AG04450 (cell line): Measurements from ENCODE around the gene TROAP. TPM values are rescaled to one million over a fixed set of nuclear protein-coding genes. Genes with fewer than 3 reads are reported as not detected.
A peak's percentile ranks its signal among the peaks of the same experiment; 100 is the strongest.

Experiments
- CTCF ChIA-PET: fragments of 300-600, 350-600 bp; formaldehyde crosslinking; extraction: SDS; loops from one replicate; lab custom pipeline; 2022; ENCODE audit warnings: antibody characterized with exemption, inconsistent platforms; lab: Charles Lee
- POLR2A ChIA-PET: fragments of 350-600 bp; formaldehyde crosslinking; extraction: SDS; loops from one replicate; lab custom pipeline; 2021; ENCODE audit warnings: antibody characterized with exemption, inconsistent platforms; lab: Yijun Ruan, JAX
- DNase-seq: peaks from one replicate; pipeline ENCODE4 v3.0.0-alpha.2; 2011; ENCODE audit warnings: low read depth, low spot score
- H3K27ac ChIP-seq: one replicate; pipeline ENCODE4 v1.5.1; 2012; ENCODE audit warnings: low read depth, low read length, control low read depth
- H3K27me3 ChIP-seq: one replicate; pipeline ENCODE4 v1.6.0; 2012; ENCODE audit warnings: low read length; ENCODE audit not compliant: control insufficient read depth, insufficient read depth
- H3K4me3 ChIP-seq: 2 replicates; pipeline ENCODE4 v1.5.1; 2011; ENCODE audit warnings: mild to moderate bottlenecking, low read depth, low read length, control low read depth
- H3K9me3 ChIP-seq: 2 replicates; pipeline ENCODE4 v1.5.1; 2012; ENCODE audit warnings: low read length; ENCODE audit not compliant: control insufficient read depth, insufficient read depth
- polyA plus RNA-seq: library from polyadenylated mRNA; depleted of rRNA; stranded (reverse); fragments of >200 nt; gene quantifications from 2 replicates; pipeline ENCODE4 v1.2.3, GENCODE V29; 2011
- TF ChIP-seq, protein P1 (sequence below): IDR thresholded peaks from 2 replicates; pipeline ENCODE4 v1.5.1; 2011; ENCODE audit warnings: low read depth, low read length, control low read depth, inconsistent platforms

The TROAP gene
- polyA plus RNA-seq, 1 experiment = 7.6 TPM

DNA sequence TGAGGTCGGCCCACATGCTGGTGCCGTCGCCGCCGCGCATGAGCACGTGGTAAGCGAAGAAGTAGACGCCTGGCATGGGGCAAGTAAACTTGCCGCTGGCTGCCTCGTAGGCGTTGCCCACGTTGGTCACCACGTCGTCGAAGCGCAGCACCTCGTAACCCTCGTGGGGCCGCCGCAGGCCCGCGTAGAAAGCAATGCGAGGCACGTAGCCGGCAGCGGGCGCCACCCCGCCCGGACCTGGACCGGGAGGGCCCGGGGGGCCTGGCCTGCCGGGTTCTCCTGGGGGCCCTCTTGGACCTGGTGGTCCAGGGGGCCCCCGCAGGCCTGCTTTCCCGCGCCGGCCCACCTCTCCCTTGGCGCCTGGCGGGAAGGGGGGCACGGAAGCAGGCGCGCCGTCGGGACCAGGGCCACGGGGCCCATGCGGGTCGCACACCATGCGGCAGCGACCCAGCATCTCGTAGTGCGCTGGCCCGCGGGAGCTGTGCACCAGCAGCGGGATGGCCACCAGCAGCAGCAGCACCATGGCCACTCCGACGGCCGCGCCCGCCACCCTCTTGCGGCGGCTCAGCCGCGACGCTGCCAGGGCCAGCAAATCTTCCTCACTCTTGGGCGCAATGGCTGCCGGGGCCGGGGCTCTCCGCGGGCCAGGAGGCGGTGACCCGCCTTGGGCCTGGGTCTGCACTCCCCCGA lies 13.0 kb downstream of the TROAP start:
- Histone ChIP-seq H3K4me3 (no peak overlapping the region), H3K27ac (no peak overlapping the region), H3K27me3 (peaks cover 64% of the 10 kb centered on the region), H3K9me3 (peaks cover 5% of the 10 kb centered on the region; the same call in 1 of the 2 replicates)
- POLR2A ChIA-PET = no interaction called here
- CTCF ChIA-PET = interaction anchor here (1.0 to 4.9 kb wide), 4 partner anchors 12 to 244 kb away, joined by 4 to 72 read pairs (median 10); no protein-coding TSS in a partner anchor
- DNase-seq = no peak
- TF ChIP-seq, protein P1, sequence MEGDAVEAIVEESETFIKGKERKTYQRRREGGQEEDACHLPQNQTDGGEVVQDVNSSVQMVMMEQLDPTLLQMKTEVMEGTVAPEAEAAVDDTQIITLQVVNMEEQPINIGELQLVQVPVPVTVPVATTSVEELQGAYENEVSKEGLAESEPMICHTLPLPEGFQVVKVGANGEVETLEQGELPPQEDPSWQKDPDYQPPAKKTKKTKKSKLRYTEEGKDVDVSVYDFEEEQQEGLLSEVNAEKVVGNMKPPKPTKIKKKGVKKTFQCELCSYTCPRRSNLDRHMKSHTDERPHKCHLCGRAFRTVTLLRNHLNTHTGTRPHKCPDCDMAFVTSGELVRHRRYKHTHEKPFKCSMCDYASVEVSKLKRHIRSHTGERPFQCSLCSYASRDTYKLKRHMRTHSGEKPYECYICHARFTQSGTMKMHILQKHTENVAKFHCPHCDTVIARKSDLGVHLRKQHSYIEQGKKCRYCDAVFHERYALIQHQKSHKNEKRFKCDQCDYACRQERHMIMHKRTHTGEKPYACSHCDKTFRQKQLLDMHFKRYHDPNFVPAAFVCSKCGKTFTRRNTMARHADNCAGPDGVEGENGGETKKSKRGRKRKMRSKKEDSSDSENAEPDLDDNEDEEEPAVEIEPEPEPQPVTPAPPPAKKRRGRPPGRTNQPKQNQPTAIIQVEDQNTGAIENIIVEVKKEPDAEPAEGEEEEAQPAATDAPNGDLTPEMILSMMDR = no peak

DNA sequence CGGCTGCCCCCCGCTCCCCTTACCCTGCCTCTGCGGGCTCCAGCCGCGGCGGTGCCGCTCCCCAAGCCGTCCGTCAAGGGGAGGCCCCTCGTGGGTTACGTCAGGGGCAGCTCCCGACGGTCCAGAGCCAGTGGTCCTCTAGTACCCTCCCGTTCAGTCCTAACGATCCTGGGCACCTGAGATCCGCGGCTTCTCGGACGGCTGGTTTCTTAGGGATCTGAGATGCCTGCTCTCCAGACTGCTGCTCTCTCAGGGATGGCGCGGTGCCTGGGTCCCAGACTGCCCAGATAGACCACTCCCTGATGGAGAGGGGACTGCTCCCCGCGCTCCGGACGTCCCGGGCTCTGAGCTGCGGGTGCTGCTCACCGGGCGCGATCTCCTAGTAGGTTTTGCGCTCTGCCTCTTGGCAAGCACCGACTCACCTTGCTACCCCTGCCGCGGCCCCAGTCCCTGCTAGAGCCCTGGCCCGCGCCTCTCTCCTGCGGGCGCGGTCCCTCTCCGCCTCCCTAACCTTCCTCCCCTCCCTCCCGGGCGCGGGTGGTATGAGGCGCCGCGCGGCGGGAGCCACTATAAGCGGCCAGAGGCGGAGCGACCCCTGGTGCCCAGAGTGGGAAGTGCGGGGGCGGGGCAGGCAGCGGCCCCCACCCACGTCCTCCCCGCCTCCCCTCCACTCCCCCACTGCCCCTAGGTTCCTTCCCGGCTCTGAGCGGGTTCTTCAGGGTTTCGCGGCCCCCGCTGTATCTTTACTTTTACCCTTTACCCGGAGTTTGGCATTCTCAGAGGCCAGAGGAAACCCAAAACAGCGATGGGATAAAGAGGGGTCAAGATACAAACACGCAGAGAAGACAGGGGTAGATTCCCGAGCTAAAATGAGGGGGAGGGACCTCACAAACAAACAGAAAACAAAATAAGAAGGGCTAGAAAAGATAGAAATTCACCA lies 13.9 kb downstream of the TROAP start, which contains the start of gene C1QL4:
Gene C1QL4, minus strand, starts transcription at position 544 of the 940 bp plus-strand sequence. CDS start 711 bp downstream, outside the sequence.
- CTCF ChIA-PET = interaction anchor here (0.6 to 2.8 kb wide), 12 partner anchors 10 to 283 kb away, joined by 3 to 16 read pairs (median 4); partner anchors contain the start of genes DNAJC22 and TROAP
- no peak for DNase-seq
- TF ChIP-seq, protein P1 = peak; percentile 83
- Histone ChIP-seq H3K4me3 (peak within 1 kb of the TSS; percentile 52), H3K27ac (no peak within 1 kb of the TSS), H3K27me3 (peaks cover 72% of the 10 kb centered on the region), H3K9me3 (peaks cover 5% of the 10 kb centered on the region; the same call in 1 of the 2 replicates)
- POLR2A ChIA-PET = interaction anchor here (1.0 kb wide), 1 partner anchor 11 kb away, joined by 4 read pairs; no protein-coding TSS in a partner anchor

DNA sequence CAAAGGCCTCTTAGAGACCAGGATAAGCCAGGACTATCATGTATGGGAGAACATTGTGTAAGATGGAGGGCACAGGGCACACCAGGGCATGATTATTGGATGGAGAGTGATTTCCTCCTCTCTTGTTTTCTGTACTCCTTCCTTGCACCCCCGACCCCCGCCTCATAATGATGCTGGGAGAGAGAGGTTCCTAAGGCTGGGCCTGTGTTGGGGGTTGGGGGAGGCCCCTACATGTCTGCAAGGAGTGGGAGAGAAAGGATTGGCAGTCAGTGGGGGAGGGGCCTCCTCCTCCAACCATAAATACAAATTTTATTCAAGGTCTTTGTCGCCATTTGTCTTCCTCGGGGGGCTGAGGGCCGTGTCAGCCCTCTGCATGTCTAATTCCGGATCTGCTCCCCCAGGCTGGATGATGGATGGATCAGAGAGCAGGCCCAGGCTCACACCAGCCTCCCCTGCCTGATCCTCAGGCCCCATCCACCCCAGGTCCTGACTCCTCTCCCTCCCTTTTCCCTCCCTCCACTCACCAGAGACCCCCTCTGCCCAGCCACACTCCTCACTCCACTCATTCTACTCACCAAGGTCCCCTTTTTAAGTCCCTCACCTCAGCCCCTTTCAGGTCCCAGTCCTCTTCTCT lies 15.9 kb downstream of the TROAP start:
- ChIA-PET POLR2A (interaction anchor here (0.6 kb wide), 1 partner anchor 12 kb away, joined by 9 read pairs; no protein-coding TSS in a partner anchor), CTCF (interaction anchor here (2.0 to 2.8 kb wide), 2 partner anchors 8 to 19 kb away, joined by 15 to 16 read pairs; partner anchors contain the start of gene DNAJC22)
- peaks cover 85% of the 10 kb centered on the region for H3K27me3 ChIP-seq
- TF ChIP-seq, protein P1 = no peak
- no peak for DNase-seq
- no peak overlapping the region for H3K27ac ChIP-seq
- H3K9me3 ChIP-seq = peaks cover 5% of the 10 kb centered on the region; the same call in 1 of the 2 replicates
- no peak overlapping the region for H3K4me3 ChIP-seq

DNA sequence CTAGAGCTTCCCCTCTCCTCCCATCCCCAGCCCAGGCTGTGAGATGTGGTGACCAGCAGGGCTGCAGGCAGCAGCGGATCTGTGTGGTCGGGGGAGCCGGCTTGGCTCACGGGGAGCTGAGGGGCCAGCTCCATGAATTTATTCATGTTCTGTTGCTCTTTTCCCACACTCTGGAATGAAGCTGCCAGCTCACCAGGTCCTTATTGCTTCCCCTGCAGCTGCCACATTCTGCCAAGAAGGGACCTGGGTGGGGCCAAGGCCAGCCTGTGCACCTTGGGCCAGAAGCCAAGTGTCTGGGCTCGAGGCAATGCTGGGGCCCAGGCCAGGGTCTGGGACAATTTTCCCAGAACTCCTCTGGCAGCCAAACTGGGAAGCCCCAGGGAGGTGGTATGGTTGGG lies 16.4 kb downstream of the TROAP start:
- DNase-seq = no peak
- POLR2A ChIA-PET = no interaction called here
- CTCF ChIA-PET = interaction anchor here (1.1 kb wide), 1 partner anchor 174 kb away, joined by 3 read pairs; no protein-coding TSS in a partner anchor
- TF ChIP-seq, protein P1 = no peak
- H3K27me3 ChIP-seq = peaks cover 85% of the 10 kb centered on the region
- H3K9me3 ChIP-seq = peaks cover 5% of the 10 kb centered on the region; the same call in 1 of the 2 replicates
- no peak overlapping the region for H3K4me3 ChIP-seq
- no peak overlapping the region for H3K27ac ChIP-seq
